Panc1 (cell line): ENCODE results near the gene GALNT9. TPM values are rescaled to one million over a fixed set of nuclear protein-coding genes. Genes with fewer than 3 reads are reported as not detected.

Experiments
- ATAC-seq: fragments of 200-7000 bp; cut with Tn5 transposase; 2 replicates; pipeline ENCODE4 v1.9.1; 2020; ENCODE audit warnings: mild to moderate bottlenecking, moderate library complexity
- BruUV-seq: library from RNA; stranded (reverse); fragments of 400-500 nt; replicated peaks from 2 replicates; lab custom pipeline; 2021; lab: Mats Ljungman, UMichigan
- CTCF ChIA-PET: fragments of 300-600 bp; sonication (Branson Sonifier 250); formaldehyde crosslinking; loops from one replicate; lab custom pipeline; 2022; ENCODE audit warnings: antibody characterized with exemption; lab: Charles Lee
- POLR2A ChIA-PET: fragments of 300-600 bp; sonication (Branson Sonifier 250); formaldehyde crosslinking; loops from one replicate; lab custom pipeline; 2022; ENCODE audit warnings: antibody characterized with exemption; lab: Charles Lee
- DNase-seq: peaks from one replicate; pipeline ENCODE4 v3.0.0-alpha.2; 2010; ENCODE audit warnings: low read depth, low spot score
- H3K27ac ChIP-seq: 2 replicates; pipeline ENCODE4 v1.5.1; 2011; ENCODE audit warnings: mild to moderate bottlenecking, low read length, inconsistent platforms
- H3K27me3 ChIP-seq: fragments of 200-500 bp; sonication (Bioruptor generic); 2 replicates; pipeline ENCODE4 v1.6.0; 2014; ENCODE audit warnings: low read length, inconsistent platforms; ENCODE audit not compliant: control insufficient read depth, insufficient read depth
- H3K36me3 ChIP-seq: fragments of 200-500 bp; sonication (Bioruptor generic); 2 replicates; pipeline ENCODE4 v1.5.1; 2014; ENCODE audit warnings: inconsistent platforms, mild to moderate bottlenecking, low read length, moderate library complexity; ENCODE audit not compliant: control insufficient read depth, insufficient read depth
- H3K4me1 ChIP-seq: 2 replicates; pipeline ENCODE4 v1.5.1; 2011; ENCODE audit warnings: inconsistent platforms, mild to moderate bottlenecking, low read length, moderate library complexity; ENCODE audit not compliant: control insufficient read depth, insufficient read depth
- H3K4me3 ChIP-seq, 2 experiments: 2 replicates each; pipeline ENCODE4 v1.5.1; 2011 to 2012; ENCODE audit warnings: low read depth in 2 of 2, low read length in 2 of 2, mild to moderate bottlenecking in 2 of 2, inconsistent platforms in 1 of 2, moderate library complexity in 1 of 2
- H3K9me3 ChIP-seq: fragments of 200-500 bp; sonication (Bioruptor generic); 2 replicates; pipeline ENCODE4 v1.5.1; 2014; ENCODE audit warnings: low read depth, mild to moderate bottlenecking, inconsistent platforms, low read length, moderate library complexity; ENCODE audit not compliant: control insufficient read depth, insufficient read depth
- POLR2AphosphoS5 ChIP-seq: IDR thresholded peaks from 2 replicates; pipeline ENCODE4 v1.6.1; 2012; ENCODE audit warnings: mild to moderate bottlenecking, low read depth, low read length, moderate library complexity
- REST ChIP-seq, 2 experiments: IDR thresholded peaks; 2 replicates each; pipeline ENCODE4 v1.6.1; 2011 to 2012; ENCODE audit warnings: low read depth in 2 of 2, control low read depth in 1 of 2, low read length in 1 of 2, mild to moderate bottlenecking in 1 of 2, moderate library complexity in 1 of 2; ENCODE audit not compliant: insufficient read depth in 1 of 2
- SIN3A ChIP-seq: IDR thresholded peaks from 2 replicates; pipeline ENCODE4 v1.6.1; 2012; ENCODE audit warnings: low read depth, mild to moderate bottlenecking, low read length, moderate library complexity, borderline replicate concordance; ENCODE audit not compliant: insufficient read depth
- TCF7L2 ChIP-seq: IDR thresholded peaks from 2 replicates; pipeline ENCODE4 v1.6.1; 2011; ENCODE audit warnings: mild to moderate bottlenecking, low read depth, low read length, inconsistent platforms
- in situ Hi-C: cut with HindIII; loops from 2 replicates; pipeline ENCODE4 v1.10.0; 2016; ENCODE audit warnings: low sequenced_read_pairs, low pct_unique_long_range_greater_than_20kb
- intact Hi-C: fragments of 100-400 bp; cut with micrococcal nuclease; formaldehyde crosslinking; loops from one replicate; pipeline ENCODE4 v1.10.0; 2022; ENCODE audit not compliant: unreplicated experiment
- total RNA-seq: library from RNA; stranded (reverse); gene quantifications from one replicate; pipeline ENCODE4 v1.2.1, GENCODE V29; 2021; ENCODE audit not compliant: unreplicated experiment
- TF ChIP-seq, protein P1 (sequence below): fragments of 450-650 bp; IDR thresholded peaks from 2 replicates; pipeline ENCODE4 v1.5.1; 2017; ENCODE audit warnings: mild to moderate bottlenecking

GALNT9 gene
- total RNA-seq, 1 experiment from 2014 or later, result 0.33 TPM

GRCh38 chr12:132278401-132279183 is 50.8 kb downstream of the GALNT9 start:
- ATAC-seq (no peak), DNase-seq (no peak)
- POLR2A ChIA-PET, result interaction anchor here (0.6 kb wide), 1 partner anchor 420 kb away, joined by 3 read pairs; no protein-coding TSS in a partner anchor
- Histone ChIP-seq H3K9me3 (no peaks in the 10 kb centered on the region), H3K4me3 (no peak overlapping the region), H3K36me3 (no peaks in the 10 kb centered on the region), H3K27me3 (no peaks in the 10 kb centered on the region), H3K27ac (no peak overlapping the region), H3K4me1 (no peaks in the 10 kb centered on the region; the same call in 1 of the 2 replicates)
- TF ChIP-seq SIN3A (no peak), POLR2AphosphoS5 (no peak), REST (IDR thresholded peaks at IDR 0.05; ENCODE audit: insufficient read depth in 1 of 2, low read depth in 2 of 2, low read length in 1 of 2) (no peak), TCF7L2 (no peak)
- TF ChIP-seq, protein P1, sequence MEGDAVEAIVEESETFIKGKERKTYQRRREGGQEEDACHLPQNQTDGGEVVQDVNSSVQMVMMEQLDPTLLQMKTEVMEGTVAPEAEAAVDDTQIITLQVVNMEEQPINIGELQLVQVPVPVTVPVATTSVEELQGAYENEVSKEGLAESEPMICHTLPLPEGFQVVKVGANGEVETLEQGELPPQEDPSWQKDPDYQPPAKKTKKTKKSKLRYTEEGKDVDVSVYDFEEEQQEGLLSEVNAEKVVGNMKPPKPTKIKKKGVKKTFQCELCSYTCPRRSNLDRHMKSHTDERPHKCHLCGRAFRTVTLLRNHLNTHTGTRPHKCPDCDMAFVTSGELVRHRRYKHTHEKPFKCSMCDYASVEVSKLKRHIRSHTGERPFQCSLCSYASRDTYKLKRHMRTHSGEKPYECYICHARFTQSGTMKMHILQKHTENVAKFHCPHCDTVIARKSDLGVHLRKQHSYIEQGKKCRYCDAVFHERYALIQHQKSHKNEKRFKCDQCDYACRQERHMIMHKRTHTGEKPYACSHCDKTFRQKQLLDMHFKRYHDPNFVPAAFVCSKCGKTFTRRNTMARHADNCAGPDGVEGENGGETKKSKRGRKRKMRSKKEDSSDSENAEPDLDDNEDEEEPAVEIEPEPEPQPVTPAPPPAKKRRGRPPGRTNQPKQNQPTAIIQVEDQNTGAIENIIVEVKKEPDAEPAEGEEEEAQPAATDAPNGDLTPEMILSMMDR, result no peak
- BruUV-seq, result no TSS peak
- intact Hi-C loops, result no loop called here
- CTCF ChIA-PET, result no interaction called here
- in situ Hi-C loops, result no loop called here

DNA sequence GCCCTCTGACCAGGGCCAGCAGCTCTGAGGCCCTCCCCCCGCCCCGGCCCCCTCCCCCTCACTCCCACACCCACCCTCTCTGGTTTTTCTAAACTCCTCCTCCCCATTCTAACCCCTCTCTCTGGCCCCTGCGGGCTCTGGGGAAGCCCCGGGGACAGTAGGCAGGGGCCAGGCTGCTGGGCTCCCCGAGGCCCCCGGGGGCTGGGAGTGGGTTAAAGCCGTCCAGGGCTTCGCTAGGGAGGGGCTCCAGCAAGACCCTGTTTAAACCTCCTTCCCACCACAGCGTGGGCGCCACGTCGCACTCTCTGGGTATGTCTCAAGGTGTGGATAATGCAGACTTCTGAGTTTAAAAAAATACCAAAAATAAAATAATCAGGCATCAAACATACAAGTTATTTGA is 51.4 kb downstream of the GALNT9 start:
- H3K4me1 ChIP-seq, result no peaks in the 10 kb centered on the region; the same call in 1 of the 2 replicates
- in situ Hi-C loops (no loop called here), intact Hi-C loops (no loop called here)
- no peaks in the 10 kb centered on the region for H3K36me3 ChIP-seq
- H3K27me3 ChIP-seq, result no peaks in the 10 kb centered on the region
- BruUV-seq, result no TSS peak
- no peak overlapping the region for H3K4me3 ChIP-seq
- DNase-seq (no peak), ATAC-seq (no peak)
- no peak for TF ChIP-seq TCF7L2
- ChIA-PET CTCF (no interaction called here), POLR2A (no interaction called here)
- H3K27ac ChIP-seq, result no peak overlapping the region
- H3K9me3 ChIP-seq, result no peaks in the 10 kb centered on the region

DNA sequence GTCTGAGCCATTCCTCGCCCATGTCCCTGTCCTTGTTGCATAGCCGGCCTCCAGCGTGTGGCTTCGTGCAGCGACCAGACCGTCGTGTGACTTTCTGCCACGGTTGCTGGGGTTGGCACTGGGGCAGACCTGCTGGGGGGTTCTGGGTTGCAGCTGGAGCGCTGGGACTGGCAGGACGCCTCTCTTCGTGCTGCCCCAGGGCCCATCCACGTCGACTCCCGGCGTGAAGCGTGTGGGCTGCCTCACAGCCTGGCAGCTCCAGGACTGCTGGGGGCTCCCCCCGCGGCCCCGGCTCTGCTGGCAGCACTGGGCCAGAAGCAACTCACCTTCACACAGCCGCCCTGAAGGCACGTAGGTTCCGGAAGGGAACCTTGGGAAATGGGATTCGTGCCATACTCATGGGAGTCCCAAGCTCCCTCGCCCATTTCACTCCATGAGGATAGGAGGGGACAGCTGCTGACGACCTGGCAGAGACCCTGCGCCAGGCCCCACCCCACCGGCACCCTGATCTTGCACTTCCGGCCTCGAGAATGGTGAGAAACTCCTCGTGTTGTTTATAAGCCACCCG is 51.9 kb downstream of the GALNT9 start:
- no TSS peak for BruUV-seq
- in situ Hi-C loops, result no loop called here
- Histone ChIP-seq H3K9me3 (no peaks in the 10 kb centered on the region), H3K27ac (no peak overlapping the region), H3K36me3 (no peaks in the 10 kb centered on the region), H3K4me1 (no peaks in the 10 kb centered on the region; the same call in 1 of the 2 replicates), H3K27me3 (no peaks in the 10 kb centered on the region), H3K4me3 (no peak overlapping the region)
- DNase-seq, result no peak
- no peak for TF ChIP-seq REST (IDR thresholded peaks at IDR 0.05; ENCODE audit: insufficient read depth in 1 of 2, low read depth in 2 of 2, low read length in 1 of 2)
- TF ChIP-seq POLR2AphosphoS5, result no peak
- TF ChIP-seq SIN3A, result no peak
- TF ChIP-seq TCF7L2, result no peak
- TF ChIP-seq, protein P1, result no peak
- CTCF ChIA-PET, result no interaction called here
- POLR2A ChIA-PET, result no interaction called here
- intact Hi-C loops, result no loop called here
- no peak; the same call in 1 of the 2 replicates for ATAC-seq
